ENCODE data around the gene CEACAM7.

Gene CEACAM7

DNA sequence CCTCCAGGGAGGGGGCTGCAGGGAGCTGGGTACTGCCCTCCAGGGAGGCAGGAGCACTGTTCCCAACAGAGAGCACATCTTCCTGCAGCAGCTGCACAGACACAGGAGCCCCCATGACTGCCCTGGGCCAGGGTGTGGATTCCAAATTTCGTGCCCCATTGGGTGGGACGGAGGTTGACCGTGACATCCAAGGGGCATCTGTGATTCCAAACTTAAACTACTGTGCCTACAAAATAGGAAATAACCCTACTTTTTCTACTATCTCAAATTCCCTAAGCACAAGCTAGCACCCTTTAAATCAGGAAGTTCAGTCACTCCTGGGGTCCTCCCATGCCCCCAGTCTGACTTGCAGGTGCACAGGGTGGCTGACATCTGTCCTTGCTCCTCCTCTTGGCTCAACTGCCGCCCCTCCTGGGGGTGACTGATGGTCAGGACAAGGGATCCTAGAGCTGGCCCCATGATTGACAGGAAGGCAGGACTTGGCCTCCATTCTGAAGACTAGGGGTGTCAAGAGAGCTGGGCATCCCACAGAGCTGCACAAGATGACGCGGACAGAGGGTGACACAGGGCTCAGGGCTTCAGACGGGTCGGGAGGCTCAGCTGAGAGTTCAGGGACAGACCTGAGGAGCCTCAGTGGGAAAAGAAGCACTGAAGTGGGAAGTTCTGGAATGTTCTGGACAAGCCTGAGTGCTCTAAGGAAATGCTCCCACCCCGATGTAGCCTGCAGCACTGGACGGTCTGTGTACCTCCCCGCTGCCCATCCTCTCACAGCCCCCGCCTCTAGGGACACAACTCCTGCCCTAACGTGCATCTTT is 12.5 kb upstream of the CEACAM7 start:
- DNase-seq (ENCODE audit: low spot score): no peak

DNA sequence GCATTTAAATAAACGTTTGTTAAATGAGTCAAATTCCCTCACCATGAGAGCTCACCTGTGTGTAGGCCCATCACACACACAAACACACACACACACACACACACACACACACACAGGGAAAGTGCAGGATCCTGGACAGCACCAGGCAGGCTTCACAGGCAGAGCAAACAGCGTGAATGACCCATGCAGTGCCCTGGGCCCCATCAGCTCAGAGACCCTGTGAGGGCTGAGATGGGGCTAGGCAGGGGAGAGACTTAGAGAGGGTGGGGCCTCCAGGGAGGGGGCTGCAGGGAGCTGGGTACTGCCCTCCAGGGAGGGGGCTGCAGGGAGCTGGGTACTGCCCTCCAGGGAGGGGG is 11.9 kb upstream of the CEACAM7 start:
- no peak for DNase-seq (ENCODE audit: low spot score)

DNA sequence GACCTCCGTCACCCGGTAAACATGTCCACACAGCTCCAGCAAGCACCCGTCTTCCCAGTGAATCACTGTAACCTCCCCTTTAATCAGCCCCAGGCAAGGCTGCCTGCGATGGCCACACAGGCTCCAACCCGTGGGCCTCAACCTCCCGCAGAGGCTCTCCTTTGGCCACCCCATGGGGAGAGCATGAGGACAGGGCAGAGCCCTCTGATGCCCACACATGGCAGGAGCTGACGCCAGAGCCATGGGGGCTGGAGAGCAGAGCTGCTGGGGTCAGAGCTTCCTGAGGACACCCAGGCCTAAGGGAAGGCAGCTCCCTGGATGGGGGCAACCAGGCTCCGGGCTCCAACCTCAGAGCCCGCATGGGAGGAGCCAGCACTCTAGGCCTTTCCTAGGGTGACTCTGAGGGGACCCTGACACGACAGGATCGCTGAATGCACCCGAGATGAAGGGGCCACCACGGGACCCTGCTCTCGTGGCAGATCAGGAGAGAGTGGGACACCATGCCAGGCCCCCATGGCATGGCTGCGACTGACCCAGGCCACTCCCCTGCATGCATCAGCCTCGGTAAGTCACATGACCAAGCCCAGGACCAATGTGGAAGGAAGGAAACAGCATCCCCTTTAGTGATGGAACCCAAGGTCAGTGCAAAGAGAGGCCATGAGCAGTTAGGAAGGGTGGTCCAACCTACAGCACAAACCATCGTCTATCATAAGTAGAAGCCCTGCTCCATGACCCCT is 11.3 kb upstream of the CEACAM7 start:
- DNase-seq (ENCODE audit: low spot score): no peak

DNA sequence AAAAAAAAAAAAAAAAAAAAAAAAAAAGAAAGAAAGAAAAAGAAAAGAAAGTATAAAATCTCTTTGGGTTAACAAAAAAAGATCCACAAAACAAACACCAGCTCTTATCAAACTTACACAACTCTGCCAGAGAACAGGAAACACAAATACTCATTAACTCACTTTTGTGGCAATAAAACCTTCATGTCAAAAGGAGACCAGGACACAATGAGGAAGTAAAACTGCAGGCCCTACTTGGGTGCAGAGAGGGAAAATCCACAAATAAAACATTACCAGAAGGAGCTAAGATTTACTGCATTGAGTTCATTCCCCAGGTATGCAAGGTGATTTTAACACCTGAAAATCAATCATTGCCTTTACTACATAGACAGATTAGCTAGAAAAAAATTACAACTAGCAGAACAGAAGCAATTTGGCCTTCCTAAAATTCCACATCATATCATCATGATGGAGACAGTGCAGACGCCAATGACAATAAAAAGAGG is 10.7 kb upstream of the CEACAM7 start:
- DNase-seq (ENCODE audit: low spot score): no peak

DNA sequence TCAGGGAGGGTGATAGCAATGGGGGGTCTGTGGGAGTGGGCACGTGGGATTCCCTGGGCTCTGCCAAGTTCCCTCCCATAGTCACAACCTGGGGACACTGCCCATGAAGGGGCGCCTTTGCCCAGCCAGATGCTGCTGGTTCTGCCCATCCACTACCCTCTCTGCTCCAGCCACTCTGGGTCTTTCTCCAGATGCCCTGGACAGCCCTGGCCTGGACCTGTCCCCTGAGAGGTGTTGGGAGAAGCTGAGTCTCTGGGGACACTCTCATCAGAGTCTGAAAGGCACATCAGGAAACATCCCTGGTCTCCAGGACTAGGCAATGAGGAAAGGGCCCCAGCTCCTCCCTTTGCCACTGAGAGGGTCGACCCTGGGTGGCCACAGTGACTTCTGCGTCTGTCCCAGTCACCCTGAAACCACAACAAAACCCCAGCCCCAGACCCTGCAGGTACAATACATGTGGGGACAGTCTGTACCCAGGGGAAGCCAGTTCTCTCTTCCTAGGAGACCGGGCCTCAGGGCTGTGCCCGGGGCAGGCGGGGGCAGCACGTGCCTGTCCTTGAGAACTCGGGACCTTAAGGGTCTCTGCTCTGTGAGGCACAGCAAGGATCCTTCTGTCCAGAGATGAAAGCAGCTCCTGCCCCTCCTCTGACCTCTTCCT is 9.3 kb upstream of the CEACAM7 start:
- DNase-seq (ENCODE audit: low spot score): no peak

DNA sequence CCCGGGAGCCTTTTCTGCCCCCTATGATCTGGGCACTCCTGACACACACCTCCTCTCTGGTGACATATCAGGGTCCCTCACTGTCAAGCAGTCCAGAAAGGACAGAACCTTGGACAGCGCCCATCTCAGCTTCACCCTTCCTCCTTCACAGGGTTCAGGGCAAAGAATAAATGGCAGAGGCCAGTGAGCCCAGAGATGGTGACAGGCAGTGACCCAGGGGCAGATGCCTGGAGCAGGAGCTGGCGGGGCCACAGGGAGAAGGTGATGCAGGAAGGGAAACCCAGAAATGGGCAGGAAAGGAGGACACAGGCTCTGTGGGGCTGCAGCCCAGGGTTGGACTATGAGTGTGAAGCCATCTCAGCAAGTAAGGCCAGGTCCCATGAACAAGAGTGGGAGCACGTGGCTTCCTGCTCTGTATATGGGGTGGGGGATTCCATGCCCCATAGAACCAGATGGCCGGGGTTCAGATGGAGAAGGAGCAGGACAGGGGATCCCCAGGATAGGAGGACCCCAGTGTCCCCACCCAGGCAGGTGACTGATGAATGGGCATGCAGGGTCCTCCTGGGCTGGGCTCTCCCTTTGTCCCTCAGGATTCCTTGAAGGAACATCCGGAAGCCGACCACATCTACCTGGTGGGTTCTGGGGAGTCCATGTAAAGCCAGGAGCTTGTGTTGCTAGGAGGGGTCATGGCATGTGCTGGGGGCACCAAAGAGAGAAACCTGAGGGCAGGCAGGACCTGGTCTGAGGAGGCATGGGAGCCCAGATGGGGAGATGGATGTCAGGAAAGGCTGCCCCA is 8.5 kb upstream of the CEACAM7 start:
- DNase-seq (ENCODE audit: low spot score): no peak

DNA sequence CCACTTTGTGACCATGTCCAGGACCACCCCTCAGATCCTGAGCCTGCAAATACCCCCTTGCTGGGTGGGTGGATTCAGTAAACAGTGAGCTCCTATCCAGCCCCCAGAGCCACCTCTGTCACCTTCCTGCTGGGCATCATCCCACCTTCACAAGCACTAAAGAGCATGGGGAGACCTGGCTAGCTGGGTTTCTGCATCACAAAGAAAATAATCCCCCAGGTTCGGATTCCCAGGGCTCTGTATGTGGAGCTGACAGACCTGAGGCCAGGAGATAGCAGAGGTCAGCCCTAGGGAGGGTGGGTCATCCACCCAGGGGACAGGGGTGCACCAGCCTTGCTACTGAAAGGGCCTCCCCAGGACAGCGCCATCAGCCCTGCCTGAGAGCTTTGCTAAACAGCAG is 7.7 kb upstream of the CEACAM7 start:
- DNase-seq (ENCODE audit: low spot score): no peak

DNA sequence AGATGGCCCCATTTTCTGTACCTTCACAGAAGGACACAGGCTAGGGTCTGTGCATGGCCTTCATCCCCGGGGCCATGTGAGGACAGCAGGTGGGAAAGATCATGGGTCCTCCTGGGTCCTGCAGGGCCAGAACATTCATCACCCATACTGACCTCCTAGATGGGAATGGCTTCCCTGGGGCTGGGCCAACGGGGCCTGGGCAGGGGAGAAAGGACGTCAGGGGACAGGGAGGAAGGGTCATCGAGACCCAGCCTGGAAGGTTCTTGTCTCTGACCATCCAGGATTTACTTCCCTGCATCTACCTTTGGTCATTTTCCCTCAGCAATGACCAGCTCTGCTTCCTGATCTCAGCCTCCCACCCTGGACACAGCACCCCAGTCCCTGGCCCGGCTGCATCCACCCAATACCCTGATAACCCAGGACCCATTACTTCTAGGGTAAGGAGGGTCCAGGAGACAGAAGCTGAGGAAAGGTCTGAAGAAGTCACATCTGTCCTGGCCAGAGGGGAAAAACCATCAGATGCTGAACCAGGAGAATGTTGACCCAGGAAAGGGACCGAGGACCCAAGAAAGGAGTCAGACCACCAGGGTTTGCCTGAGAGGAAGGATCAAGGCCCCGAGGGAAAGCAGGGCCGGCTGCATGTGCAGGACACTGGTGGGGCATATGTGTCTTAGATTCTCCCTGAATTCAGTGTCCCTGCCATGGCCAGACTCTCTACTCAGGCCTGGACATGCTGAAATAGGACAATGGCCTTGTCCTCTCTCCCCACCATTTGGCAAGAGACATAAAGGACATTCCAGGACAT is 7.0 kb upstream of the CEACAM7 start:
- DNase-seq (ENCODE audit: low spot score): no peak

DNA sequence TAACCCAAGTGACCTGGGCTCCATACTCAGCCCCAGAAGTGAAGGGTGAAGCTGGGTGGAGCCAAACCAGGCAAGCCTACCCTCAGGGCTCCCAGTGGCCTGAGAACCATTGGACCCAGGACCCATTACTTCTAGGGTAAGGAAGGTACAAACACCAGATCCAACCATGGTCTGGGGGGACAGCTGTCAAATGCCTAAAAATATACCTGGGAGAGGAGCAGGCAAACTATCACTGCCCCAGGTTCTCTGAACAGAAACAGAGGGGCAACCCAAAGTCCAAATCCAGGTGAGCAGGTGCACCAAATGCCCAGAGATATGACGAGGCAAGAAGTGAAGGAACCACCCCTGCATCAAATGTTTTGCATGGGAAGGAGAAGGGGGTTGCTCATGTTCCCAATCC is 6.1 kb upstream of the CEACAM7 start:
- no peak for DNase-seq (ENCODE audit: low spot score)

DNA sequence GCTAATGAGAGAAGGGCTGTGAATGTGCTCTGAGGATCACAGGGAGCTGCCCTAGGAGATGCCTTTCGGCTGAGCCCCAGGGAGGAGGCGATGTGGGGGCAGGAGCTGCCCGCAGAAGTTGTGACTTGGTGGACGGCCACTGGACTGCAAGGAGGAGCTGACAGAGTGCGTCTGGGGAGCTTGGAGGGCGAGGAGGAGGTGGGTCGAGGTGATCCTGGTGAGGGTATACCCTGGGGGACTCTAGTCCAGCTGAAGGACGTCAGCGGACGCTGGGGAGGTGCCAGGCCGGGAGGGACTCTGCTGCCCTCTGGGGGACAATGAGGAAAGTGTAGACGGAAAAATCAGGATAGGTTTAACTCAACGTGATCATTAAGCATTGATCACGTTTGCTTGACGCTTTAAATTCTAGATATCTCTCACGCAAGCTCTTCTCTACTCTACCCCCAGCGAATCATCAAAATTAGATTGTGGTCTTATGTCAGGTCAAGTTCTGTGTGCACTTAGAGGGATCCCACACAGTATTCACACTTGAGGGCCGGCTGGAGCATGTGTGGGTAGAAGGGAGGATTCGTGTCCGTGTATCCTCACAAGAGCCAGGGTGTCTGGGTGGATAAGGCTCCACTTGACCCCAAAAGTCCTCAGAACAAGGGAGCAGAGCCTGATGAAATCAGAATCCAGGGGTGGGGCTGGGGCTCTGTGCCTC is 3.3 kb upstream of the CEACAM7 start:
- DNase-seq (ENCODE audit: low spot score): peak; percentile 7

DNA sequence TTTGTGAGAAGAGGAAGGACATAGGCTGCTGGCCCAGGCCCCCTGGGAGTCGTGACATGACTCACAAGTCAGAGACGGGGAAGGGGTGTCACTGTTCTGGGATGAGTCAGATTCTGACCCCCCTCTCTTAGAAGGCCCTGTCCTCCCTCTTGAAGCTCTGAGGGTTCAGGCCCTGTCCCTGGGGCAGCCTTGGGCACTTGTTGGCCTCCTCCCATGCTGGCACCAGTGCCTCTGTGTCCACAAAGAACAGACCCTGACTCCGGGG is 2.7 kb upstream of the CEACAM7 start:
- no peak for DNase-seq (ENCODE audit: low spot score)

DNA sequence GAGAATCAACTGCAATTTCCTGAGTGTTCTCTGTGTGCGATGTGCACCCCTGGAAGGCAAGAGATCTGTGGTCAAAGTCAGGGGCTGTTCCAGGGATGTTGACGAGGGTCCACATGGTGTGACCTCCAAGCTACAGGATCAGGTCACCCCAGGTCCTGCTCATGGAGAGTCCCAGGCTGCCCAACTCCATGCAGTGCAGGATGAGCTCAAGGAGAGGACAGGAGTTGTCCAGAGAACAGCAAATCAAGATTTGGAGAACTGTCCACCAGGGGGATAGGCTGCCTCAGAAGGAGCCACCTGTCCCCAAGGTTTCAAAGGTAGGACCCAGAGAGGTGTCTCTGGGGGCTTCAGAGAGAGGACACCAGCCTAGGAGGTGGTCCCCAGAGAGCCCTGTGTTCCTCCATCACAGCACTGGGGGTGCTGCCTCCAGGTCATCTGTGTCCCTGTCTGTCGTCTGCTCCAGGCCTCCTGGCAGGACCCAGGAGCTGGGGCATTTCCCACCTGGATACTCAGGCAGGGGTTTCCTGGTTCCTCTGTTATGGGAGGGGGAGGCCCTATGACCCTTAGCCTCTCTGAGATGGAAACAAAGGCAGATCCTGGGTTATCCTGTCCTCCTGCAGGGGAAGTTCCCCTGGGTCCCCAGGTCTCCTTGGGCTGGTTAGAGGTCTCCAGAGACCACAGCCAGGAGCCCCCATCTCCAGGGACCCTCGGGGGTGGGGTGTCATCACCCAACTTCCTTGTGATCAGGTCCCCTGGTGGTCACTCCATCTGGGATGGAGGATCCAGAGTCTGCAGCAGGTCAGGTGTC is 2.1 kb upstream of the CEACAM7 start:
- DNase-seq (ENCODE audit: low spot score): no peak

DNA sequence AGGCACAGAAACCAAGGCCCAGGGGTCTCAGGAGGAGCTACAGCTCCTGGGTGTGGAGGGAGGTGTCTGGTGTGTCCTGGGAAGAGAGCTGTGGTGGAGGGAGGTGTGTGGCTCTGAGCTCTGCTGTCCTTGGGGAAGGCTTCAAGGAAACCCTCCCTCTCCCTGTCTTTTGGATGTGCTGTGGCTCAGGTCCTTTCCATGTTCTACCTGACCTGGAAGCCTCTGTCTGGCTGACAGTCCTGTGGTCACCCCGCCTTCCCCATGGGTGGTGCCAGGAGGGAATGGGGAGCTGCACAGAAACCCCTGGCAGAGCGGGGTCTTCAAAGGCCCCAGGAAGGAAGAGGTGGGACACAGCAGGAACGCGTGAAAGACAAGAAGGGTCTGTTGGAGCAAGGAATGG is 617 bp upstream of the CEACAM7 start:
- DNase-seq (ENCODE audit: low spot score): no peak

DNA sequence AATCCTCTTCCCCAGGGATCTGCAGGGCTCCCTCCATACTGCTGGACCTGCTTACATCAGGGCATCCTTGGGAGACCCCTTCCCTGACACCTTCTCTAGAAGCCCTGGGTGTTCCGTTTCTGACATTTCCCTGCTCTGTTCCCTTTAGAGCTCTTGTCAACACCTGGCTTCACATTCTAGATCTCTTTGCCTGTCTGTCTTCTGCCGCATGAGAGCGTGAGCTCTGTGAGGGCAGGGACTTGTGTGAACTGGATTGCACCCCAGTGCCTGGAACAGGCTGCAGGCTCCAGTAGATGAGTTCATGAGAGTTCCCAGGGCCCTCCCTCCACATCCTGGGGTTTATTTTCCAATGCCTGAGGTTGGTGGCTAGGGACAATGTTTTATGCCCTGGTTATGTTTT is 651 bp downstream of the CEACAM7 start:
- DNase-seq (ENCODE audit: low spot score): no peak

DNA sequence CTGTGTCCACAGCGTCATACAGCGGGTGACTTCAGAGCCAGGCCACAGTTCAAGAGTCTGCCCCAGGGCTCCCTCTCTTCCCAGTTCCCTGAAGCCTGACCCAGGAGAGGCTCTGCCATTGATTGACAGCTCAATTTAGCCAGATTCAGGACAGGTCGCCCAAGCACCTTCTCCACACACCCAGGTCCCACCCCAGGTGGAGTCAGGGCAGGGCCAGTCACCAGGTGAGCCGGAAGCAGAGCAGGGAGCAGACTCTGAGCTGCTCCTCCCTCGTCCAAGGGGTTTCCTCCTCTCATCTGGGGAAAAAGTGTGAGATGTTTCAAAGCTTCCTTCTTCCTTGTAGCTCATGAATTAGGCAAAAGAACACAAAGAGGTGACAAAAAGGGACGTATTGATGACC is 5.6 kb downstream of the CEACAM7 start:
- DNase-seq (ENCODE audit: low spot score): no peak

DNA sequence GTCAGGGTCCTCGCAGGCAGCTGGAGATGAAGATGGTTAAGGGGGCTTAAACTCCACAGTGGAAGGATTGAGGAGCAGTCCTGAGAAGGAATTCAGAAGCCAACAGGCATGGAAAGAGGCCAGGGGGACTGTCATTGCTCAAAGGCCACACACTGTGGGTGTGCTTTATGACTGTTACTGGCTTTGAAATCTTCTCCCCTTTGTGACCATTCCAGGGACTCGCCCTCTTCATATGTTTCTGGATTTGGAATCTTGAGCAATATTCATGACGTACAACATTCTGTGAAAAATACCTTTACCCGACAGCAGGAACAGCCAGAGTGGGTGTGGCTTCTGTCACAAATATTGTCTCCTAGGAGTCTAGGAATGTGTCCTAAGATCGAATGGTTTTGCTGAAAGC is 16.6 kb downstream of the CEACAM7 start:
- DNase-seq (ENCODE audit: low spot score): no peak

DNA sequence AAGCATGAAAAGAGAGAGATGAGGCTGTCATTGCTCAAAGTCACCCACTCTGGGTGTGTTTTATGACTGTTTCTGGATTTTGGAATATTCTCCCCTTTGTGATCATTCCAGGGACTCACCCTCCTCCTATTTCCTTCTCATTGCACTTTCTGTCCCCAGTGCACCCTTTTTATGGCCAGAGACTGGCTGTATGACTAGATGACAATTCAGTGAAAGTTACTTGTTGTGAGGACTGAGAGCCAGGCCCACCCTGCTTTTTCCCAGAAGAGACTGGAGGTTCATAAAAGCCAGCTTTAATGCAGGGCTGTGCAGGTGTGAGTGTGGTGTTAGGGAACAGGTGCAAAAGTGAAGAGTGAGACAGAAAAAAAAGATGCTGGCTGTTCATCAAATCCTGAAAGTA is 17.3 kb downstream of the CEACAM7 start:
- no peak for DNase-seq (ENCODE audit: low spot score)

DNA sequence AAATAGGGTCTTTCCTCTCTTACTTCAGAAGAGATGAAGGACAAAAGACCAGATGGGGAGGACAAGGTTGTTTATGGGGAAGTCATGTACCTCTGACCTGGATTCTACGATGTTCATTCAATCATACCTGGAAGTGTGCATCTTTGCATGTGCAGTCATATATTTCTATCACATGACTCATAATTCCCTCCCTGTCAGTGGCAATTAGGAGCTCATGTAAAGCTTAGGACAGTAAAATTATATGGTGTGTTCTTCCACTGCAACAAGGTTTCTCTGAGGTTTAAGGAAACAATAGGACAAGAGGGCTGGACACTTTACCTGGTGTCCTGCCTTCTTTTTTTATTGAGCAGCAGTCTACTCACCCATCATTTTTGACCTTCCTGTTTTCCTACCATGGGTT is 19.8 kb downstream of the CEACAM7 start:
- no peak for DNase-seq (ENCODE audit: low spot score)

DNA sequence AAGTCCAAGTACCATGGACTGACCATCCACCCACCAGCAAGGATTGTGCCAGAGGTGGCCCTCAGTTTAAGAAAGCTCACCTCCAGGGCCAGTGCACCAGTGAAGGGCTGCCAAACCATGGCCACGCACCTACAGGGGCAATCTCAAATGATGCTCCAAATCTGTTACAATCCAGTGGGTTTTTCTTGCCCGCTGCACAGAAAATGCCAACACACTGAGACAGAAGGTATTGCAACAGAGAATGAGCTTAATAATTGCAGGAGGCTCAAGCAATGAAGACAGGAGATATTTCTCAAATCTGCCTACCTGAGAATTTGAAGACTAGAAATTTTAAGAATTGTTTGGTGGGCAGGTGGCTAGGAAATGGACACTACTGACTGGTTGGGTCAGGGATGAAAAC is 22.0 kb downstream of the CEACAM7 start:
- no peak for DNase-seq (ENCODE audit: low spot score)

DNA sequence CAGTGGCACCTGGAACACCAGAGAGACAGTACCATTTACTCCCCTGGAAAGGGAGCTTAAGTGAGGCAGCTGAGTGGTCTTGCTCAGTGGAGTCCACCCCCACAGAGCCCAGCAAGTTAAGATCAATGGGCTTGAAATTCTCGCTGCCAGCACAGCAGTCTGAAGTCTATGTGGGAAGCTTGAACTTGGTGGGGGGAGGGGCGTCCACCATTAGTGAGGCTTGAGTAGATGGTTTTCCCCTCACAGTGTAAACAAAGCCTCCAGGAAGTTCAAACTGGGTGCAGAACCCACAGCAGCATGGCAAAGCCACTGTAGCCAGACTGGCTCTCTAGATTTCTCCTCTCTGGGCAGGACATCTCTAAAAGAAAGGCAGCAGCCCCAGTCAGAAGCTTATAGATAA is 30.9 kb downstream of the CEACAM7 start:
- no peak for DNase-seq (ENCODE audit: low spot score)

All from hematopoietic multipotent progenitor cell treated with erythropoietin and hydrocortisone succinate and interleukin-3 and kit ligand, for 17 days (in vitro differentiated cells).